Stimulated activated CD8-positive, alpha-beta memory T cell treated with anti-CD3 and anti-CD28 coated beads, Interleukin-7, amount 100 ng/mL, for 48 hours (primary cell): Measurements from ENCODE around the gene TAX1BP3.

ENCODE experiments used
- DNase-seq, 2 donors: peaks; one replicate each; pipeline ENCODE4 v3.0.0-alpha.2; 2020; ENCODE audit warnings: low read depth in 1 of 2; ENCODE audit errors: extremely low read depth in 1 of 2

Gene TAX1BP3

DNA sequence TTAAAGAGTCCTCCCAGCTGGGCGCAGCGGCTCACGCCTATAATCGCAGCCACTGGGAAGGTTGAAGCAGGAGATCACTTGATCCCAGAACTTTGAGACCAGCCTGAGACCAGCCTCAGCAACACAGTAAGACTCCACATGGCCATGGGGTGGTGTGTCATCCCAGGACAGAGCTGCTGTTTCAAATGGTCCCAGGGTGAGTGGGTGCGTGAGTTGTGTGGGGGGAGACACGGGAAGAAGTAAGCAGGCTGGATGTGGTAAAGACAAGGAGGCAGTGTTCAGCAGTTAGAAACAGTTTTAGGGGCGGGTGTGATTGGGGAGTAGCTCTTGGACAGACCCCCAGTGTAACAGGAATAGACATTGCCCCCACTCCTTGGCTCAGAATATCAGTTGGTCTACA, 36.1 kb downstream of the TAX1BP3 start:
- DNase-seq = no peak

DNA sequence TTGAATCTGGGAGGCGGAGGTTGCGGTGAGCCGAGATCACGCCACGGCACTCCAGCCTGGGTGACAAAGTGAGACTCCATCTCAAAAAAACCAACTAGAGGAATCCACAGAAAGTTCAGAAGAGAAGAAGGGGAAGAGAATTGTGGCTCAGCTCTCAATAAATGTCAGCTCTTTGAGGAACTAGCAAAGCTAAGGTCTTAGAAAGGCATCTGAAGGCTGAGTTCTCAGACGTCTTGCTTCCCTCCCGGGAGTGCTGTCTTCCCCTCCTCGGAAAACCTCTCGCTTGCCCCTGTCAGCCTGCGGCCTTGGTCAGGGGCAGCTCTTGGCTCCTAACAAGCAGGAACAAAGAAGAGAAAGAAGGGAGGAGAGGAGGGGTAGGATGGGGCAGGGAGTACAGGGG, 37.6 kb downstream of the TAX1BP3 start:
- no peak for DNase-seq

DNA sequence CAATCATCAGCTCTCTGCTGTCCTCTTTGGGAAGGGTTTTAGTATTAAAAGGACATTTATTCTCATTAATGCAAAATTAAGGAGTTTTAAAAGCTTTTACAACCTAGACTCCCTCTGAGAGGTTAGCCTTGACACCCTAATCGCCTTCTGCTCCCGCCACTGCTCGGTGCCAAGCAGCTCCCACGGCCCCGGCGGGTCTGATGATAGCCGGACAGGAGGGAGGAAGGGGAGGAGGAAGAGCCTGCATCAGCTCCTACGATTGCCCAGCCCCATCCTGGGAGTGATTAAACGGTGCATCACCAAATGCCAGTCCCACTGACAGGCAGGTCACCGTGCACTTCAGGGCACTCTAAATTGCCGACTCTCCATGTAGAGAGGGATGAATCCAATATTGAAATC, 40.6 kb downstream of the TAX1BP3 start:
- DNase-seq = no peak

GRCh38 chr17:3626831-3627768, 41.3 kb downstream of the TAX1BP3 start:
- no peak for DNase-seq

GRCh38 chr17:3622977-3623594, 45.3 kb downstream of the TAX1BP3 start:
- DNase-seq = no peak

GRCh38 chr17:3621146-3621720, 47.1 kb downstream of the TAX1BP3 start:
- no peak for DNase-seq

GRCh38 chr17:3615160-3615870, 53.1 kb downstream of the TAX1BP3 start:
- no peak for DNase-seq

- DNase-seq = no peak
Measured at GRCh38 chr17:3613124-3613523, 55.3 kb downstream of the TAX1BP3 start.
